Central memory CD8-positive, alpha-beta T cell (primary cell): ENCODE measurements around the gene PGAP1.

Source experiments
- ATAC-seq: fragments of 150-1000 bp; cut with Tn5 transposase; replicated peaks from 2 replicates; pipeline ENCODE4 v1.10.0; 2022; ENCODE audit warnings: mild to moderate bottlenecking, moderate FRiP score, moderate number of reproducible peaks; ENCODE audit not compliant: poor library complexity, severe bottlenecking; ENCODE audit errors: extremely low read depth
- DNase-seq, 2 donors: peaks; one replicate each; pipeline ENCODE4 v3.0.0; 2021; ENCODE audit warnings: low spot score in 2 of 2
- H3K27ac Mint-ChIP-seq: one replicate; pipeline ENCODE4 v1.8.0; 2022; ENCODE audit warnings: low read depth, mild to moderate bottlenecking, moderate library complexity, mixed read lengths
- H3K27me3 Mint-ChIP-seq: one replicate; pipeline ENCODE4 v1.8.0; 2022; ENCODE audit warnings: mixed read lengths
- H3K36me3 Mint-ChIP-seq: one replicate; pipeline ENCODE4 v1.8.0; 2022; ENCODE audit warnings: mild to moderate bottlenecking, moderate library complexity, mixed read lengths; ENCODE audit not compliant: insufficient read depth
- H3K4me1 Mint-ChIP-seq: one replicate; pipeline ENCODE4 v1.8.0; 2022; ENCODE audit warnings: mixed read lengths
- H3K4me3 Mint-ChIP-seq: one replicate; pipeline ENCODE4 v1.8.0; 2022; ENCODE audit warnings: mild to moderate bottlenecking, moderate library complexity, mixed read lengths
- H3K9me3 Mint-ChIP-seq: one replicate; pipeline ENCODE4 v1.8.0; 2022; ENCODE audit warnings: mixed read lengths

PGAP1 gene

GRCh38 chr2:196961889-196962288, 35.4 kb upstream of the PGAP1 start:
- H3K27me3 Mint-ChIP-seq = no peaks in the 10 kb centered on the region
- no peak overlapping the region for H3K27ac Mint-ChIP-seq
- no peaks in the 10 kb centered on the region for H3K9me3 Mint-ChIP-seq
- H3K36me3 Mint-ChIP-seq = no peaks in the 10 kb centered on the region
- H3K4me3 Mint-ChIP-seq = no peak overlapping the region
- DNase-seq = no peak
- peak; percentile 64 for ATAC-seq
- H3K4me1 Mint-ChIP-seq = peaks cover 14% of the 10 kb centered on the region

GRCh38 chr2:196959734-196960338, 33.3 kb upstream of the PGAP1 start:
- no peaks in the 10 kb centered on the region for H3K9me3 Mint-ChIP-seq

GRCh38 chr2:196959281-196959680, 32.8 kb upstream of the PGAP1 start:
- H3K9me3 Mint-ChIP-seq = no peaks in the 10 kb centered on the region
- no peak for DNase-seq
- H3K27me3 Mint-ChIP-seq = peaks cover 9% of the 10 kb centered on the region
- H3K4me3 Mint-ChIP-seq = no peak overlapping the region
- ATAC-seq = no peak
- H3K36me3 Mint-ChIP-seq = no peaks in the 10 kb centered on the region
- peaks cover 14% of the 10 kb centered on the region for H3K4me1 Mint-ChIP-seq
- no peak overlapping the region for H3K27ac Mint-ChIP-seq

More at GRCh38 chr2:196959734-196960338, 33.3 kb upstream of the PGAP1 start:
- ATAC-seq (no peak), DNase-seq (no peak)
- peaks cover 9% of the 10 kb centered on the region for H3K27me3 Mint-ChIP-seq
- no peak overlapping the region for H3K27ac Mint-ChIP-seq
- no peak overlapping the region for H3K4me3 Mint-ChIP-seq
- peaks cover 14% of the 10 kb centered on the region for H3K4me1 Mint-ChIP-seq
- H3K36me3 Mint-ChIP-seq = no peaks in the 10 kb centered on the region

- Mint-ChIP-seq H3K27ac (no peak overlapping the region), H3K4me1 (peaks cover 10% of the 10 kb centered on the region), H3K9me3 (no peaks in the 10 kb centered on the region), H3K36me3 (no peaks in the 10 kb centered on the region), H3K27me3 (peaks cover 11% of the 10 kb centered on the region), H3K4me3 (no peak overlapping the region)
- ATAC-seq = no peak
- no peak for DNase-seq
Observed at GRCh38 chr2:196957881-196958525, 31.5 kb upstream of the PGAP1 start.

GRCh38 chr2:196957442-196957841, 30.9 kb upstream of the PGAP1 start:
- H3K27ac Mint-ChIP-seq = no peak overlapping the region
- H3K36me3 Mint-ChIP-seq = no peaks in the 10 kb centered on the region
- no peak for DNase-seq
- no peak for ATAC-seq
- H3K4me1 Mint-ChIP-seq = peaks cover 8% of the 10 kb centered on the region
- H3K4me3 Mint-ChIP-seq = no peak overlapping the region
- H3K9me3 Mint-ChIP-seq = no peaks in the 10 kb centered on the region
- H3K27me3 Mint-ChIP-seq = peaks cover 17% of the 10 kb centered on the region

- H3K36me3 Mint-ChIP-seq = no peaks in the 10 kb centered on the region
- ATAC-seq (no peak), DNase-seq (no peak)
- H3K27ac Mint-ChIP-seq = no peak overlapping the region
- no peak overlapping the region for H3K4me3 Mint-ChIP-seq
- H3K4me1 Mint-ChIP-seq = no peaks in the 10 kb centered on the region
- peaks cover 21% of the 10 kb centered on the region for H3K27me3 Mint-ChIP-seq
- no peaks in the 10 kb centered on the region for H3K9me3 Mint-ChIP-seq
Observed at GRCh38 chr2:196956069-196956468, 29.6 kb upstream of the PGAP1 start.

GRCh38 chr2:196955036-196955435, 28.5 kb upstream of the PGAP1 start:
- DNase-seq (no peak), ATAC-seq (no peak)
- no peaks in the 10 kb centered on the region for H3K36me3 Mint-ChIP-seq
- H3K9me3 Mint-ChIP-seq = no peaks in the 10 kb centered on the region
- no peaks in the 10 kb centered on the region for H3K4me1 Mint-ChIP-seq
- no peak overlapping the region for H3K27ac Mint-ChIP-seq
- H3K27me3 Mint-ChIP-seq = peaks cover 21% of the 10 kb centered on the region
- H3K4me3 Mint-ChIP-seq = no peak overlapping the region

- H3K27me3 Mint-ChIP-seq = peaks cover 21% of the 10 kb centered on the region
- no peak overlapping the region for H3K27ac Mint-ChIP-seq
- ATAC-seq (no peak), DNase-seq (no peak)
- no peaks in the 10 kb centered on the region for H3K36me3 Mint-ChIP-seq
- H3K4me1 Mint-ChIP-seq = no peaks in the 10 kb centered on the region
- no peak overlapping the region for H3K4me3 Mint-ChIP-seq
- H3K9me3 Mint-ChIP-seq = no peaks in the 10 kb centered on the region
Observed at GRCh38 chr2:196954001-196954400, 27.5 kb upstream of the PGAP1 start.

GRCh38 chr2:196952936-196953335, 26.4 kb upstream of the PGAP1 start:
- Mint-ChIP-seq H3K36me3 (no peaks in the 10 kb centered on the region), H3K4me1 (no peaks in the 10 kb centered on the region), H3K27ac (no peak overlapping the region), H3K9me3 (no peaks in the 10 kb centered on the region), H3K27me3 (peaks cover 21% of the 10 kb centered on the region), H3K4me3 (no peak overlapping the region)
- DNase-seq (no peak), ATAC-seq (no peak)

GRCh38 chr2:196951973-196952372, 25.5 kb upstream of the PGAP1 start:
- Mint-ChIP-seq H3K4me1 (no peaks in the 10 kb centered on the region), H3K27me3 (peaks cover 21% of the 10 kb centered on the region), H3K36me3 (no peaks in the 10 kb centered on the region), H3K9me3 (no peaks in the 10 kb centered on the region), H3K27ac (no peak overlapping the region), H3K4me3 (no peak overlapping the region)
- ATAC-seq (no peak), DNase-seq (no peak)

- peaks cover 19% of the 10 kb centered on the region for H3K27me3 Mint-ChIP-seq
- DNase-seq (no peak), ATAC-seq (no peak)
- no peaks in the 10 kb centered on the region for H3K9me3 Mint-ChIP-seq
- H3K36me3 Mint-ChIP-seq = no peaks in the 10 kb centered on the region
- H3K4me3 Mint-ChIP-seq = no peak overlapping the region
- H3K27ac Mint-ChIP-seq = no peak overlapping the region
- H3K4me1 Mint-ChIP-seq = no peaks in the 10 kb centered on the region
Observed at GRCh38 chr2:196949116-196949515, 22.6 kb upstream of the PGAP1 start.

GRCh38 chr2:196944570-196944969, 18.1 kb upstream of the PGAP1 start:
- Mint-ChIP-seq H3K27ac (no peak overlapping the region), H3K36me3 (no peaks in the 10 kb centered on the region), H3K4me3 (no peak overlapping the region), H3K27me3 (peaks cover 16% of the 10 kb centered on the region), H3K4me1 (no peaks in the 10 kb centered on the region), H3K9me3 (no peaks in the 10 kb centered on the region)
- ATAC-seq (no peak), DNase-seq (no peak)

- no peaks in the 10 kb centered on the region for H3K4me1 Mint-ChIP-seq
- peaks cover 1% of the 10 kb centered on the region for H3K36me3 Mint-ChIP-seq
- H3K27me3 Mint-ChIP-seq = peaks cover 16% of the 10 kb centered on the region
- DNase-seq = no peak
- H3K9me3 Mint-ChIP-seq = no peaks in the 10 kb centered on the region
- ATAC-seq = no peak
- H3K27ac Mint-ChIP-seq = no peak overlapping the region
- H3K4me3 Mint-ChIP-seq = no peak overlapping the region
Observed at GRCh38 chr2:196941398-196942078, 15.0 kb upstream of the PGAP1 start.
